GM18517 (cell line): Measurements from ENCODE around the gene HLA-DQA1.
"Not testable (repeated sequence)": the region's sequence is repeated elsewhere in the genome, so short reads cannot be mapped to it uniquely, and the experiment has no call there.

ENCODE experiments used
- ATAC-seq: cut with Tn5 transposase; IDR thresholded peaks from one replicate; pipeline ENCODE4 v1.9.1; 2021; ENCODE audit warnings: mild to moderate bottlenecking, moderate library complexity; ENCODE audit not compliant: unreplicated experiment

Gene HLA-DQA1

DNA sequence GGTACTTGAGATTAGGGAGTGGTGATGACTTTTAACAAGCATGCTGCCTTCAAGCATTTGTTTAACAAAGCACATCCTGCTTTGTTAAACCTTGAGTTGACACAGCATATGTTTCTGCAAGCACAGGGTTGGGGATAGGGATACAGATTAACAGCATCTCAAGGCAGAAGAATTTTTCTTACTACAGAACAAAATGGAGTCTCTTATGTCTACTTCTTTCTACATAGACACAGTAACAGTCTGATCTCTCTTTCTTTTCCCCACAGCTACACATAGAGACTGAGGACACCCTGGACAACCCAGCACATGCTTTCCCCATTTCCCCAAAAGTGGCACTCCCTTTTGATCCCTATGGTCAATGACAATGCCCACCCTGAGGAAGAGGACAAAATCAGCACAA lies 20.6 kb downstream of the HLA-DQA1 start:
- not testable (repeated sequence) for ATAC-seq

DNA sequence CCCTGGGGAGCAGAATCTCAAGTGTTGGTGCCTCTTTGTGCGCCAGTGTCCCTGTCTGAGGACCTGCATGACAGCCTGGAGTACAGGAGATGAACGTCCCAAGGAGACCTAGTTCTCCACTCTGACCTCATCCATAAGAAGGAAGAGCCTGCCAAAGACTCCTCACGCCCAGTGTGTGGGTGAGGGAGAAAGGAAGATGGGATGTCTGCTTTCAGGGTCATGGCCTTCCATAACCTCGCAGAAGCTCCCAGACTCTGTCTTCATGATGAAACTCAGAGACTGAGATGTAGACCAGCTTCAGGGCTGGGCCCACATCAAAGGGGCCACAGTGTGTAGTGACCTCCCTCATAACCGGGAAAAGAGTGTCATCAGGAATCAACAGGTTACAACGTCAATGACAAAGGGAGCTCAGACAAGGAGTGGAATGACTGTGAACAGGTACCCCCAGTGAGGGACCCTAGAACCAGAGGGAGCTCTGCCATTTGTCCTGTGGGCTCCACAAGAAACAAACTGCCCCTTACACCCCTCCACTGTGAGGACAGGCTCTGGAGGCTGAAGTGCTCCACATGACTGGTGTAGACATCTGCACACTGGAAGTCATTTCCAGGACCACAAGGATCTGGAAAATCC lies 21.2 kb downstream of the HLA-DQA1 start:
- no peak for ATAC-seq

DNA sequence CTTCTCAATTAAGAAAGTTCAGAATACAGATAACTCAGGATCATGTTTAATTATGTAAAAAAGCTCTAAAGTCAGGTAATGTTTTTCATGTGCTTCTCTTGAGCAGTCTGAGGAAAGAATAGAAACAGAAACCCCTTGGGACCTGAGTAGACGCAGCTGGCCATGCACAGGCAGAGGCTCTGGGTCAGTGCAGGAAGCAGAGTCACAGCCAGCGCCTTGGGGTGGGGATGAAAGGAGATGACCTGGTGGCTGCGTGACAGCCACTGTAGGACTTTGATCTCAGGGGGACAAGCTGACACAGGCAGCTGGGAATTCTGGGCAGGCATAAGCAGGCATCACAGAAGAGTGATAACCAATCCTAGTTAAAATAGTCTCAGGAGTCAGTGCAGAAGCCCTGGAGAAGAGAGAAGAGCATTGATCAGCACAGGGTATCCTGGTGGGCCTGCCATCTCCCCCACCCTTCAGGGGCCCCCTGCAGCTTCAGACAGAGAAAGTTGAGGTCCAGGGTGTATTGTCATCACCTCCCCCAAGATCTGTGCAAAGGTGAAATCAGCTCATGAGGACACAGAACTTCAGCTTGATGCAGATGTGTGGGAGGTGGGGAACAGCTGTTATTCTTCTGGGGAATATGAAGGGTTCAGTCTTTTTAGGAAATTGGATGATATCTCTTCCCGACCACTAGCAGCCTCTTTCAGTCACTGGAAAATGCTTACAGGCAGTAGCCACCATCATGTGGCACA lies 22.8 kb downstream of the HLA-DQA1 start:
- peak; percentile 71 for ATAC-seq

DNA sequence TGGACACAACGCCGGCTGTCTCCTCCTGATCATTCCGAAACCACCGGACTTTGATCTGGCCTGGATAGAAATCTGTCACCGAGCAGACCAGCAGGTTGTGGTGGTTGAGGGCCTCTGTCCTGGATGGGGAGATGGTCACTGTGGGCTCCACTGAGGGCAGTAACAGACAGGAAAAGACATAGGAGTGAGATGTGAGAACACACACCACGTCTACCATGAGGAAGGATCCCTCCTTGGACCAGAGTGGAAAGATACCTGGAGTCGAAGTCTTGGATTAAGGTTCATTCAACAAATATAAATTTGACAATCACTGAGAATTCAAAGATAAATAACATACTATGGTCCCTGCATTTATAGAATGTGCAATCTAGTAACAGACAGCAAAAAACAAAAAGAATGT lies 24.9 kb downstream of the HLA-DQA1 start:
- no peak for ATAC-seq

DNA sequence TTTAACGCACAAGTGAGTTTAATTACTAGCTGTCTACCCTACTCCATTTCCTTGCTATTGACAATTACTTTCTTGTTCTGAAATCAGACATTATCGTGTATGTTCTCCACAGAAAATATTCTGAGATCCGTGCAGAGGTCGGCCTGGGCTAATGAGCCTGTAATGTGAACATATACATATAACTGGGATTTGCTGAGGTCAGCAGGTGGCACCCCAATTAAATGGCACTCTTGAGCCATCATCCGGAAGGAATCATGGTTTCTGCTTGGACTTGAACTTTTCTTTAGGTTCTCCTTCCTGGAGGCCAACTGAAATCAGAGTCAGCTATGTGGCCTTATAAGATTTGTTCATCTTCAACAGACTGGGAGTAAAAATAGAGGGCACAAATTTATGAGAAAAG lies 25.6 kb downstream of the HLA-DQA1 start:
- ATAC-seq, result no peak

DNA sequence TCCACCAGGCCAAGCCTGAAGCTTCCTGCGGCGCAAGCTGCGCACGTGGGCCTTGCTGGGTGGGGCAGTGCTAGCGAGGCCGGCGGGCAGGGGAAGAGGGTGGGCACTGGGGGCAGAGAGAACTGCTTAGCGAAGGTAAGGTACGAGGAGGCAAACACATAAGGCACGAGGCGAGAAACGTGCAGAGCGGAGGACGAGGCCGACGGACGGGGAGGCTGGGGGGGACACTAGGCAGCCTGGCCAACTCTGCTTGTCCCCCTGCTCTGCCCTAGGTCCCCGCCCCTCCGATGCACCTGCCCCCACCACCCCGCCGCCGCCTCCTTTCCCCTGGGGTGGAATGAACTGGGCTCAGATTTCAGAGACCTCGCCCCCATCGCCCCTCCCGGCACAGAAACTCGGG lies 27.1 kb downstream of the HLA-DQA1 start:
- ATAC-seq, result no peak

DNA sequence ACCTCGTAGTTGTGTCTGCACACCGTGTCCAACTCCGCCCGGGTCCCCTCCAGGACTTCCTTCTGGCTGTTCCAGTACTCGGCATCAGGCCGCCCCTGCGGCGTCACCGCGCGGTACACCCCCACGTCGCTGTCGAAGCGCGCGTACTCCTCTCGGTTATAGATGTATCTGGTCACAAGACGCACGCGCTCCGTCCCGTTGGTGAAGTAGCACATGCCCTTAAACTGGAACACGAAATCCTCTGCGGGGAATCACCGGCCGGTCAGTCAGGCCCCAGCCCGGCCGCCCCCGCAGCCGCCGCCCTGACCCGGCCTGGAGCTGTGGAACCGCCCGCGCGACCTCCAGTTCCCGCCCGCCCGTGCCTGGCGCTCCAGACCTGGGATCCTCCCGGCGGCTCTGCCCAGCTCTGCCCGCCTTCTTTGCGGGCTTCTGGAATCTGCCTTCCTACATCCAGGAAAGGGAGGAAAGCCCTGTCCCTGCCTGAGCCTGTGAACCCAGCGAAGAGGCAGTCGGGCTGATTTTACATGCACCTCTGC lies 27.7 kb downstream of the HLA-DQA1 start:
- ATAC-seq, result no peak

DNA sequence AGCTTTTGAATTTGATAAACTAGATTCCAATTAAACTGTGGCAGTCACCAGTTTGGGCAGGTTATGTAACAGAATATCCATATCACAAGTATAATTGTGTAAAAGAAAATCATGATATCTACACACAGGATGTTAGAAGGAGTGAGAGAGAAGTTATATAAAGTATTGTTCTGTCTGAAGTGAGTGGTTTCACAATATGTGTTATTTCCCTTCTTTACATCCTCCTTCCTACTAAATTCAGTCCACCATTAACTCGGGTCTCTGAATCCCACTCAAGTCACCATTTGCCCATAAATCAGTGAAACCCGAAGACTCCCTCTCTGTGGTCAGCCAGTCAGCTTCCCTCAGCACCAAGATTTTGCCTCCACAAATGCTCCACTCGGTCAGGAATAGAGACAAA lies 28.5 kb downstream of the HLA-DQA1 start:
- ATAC-seq, result no peak

DNA sequence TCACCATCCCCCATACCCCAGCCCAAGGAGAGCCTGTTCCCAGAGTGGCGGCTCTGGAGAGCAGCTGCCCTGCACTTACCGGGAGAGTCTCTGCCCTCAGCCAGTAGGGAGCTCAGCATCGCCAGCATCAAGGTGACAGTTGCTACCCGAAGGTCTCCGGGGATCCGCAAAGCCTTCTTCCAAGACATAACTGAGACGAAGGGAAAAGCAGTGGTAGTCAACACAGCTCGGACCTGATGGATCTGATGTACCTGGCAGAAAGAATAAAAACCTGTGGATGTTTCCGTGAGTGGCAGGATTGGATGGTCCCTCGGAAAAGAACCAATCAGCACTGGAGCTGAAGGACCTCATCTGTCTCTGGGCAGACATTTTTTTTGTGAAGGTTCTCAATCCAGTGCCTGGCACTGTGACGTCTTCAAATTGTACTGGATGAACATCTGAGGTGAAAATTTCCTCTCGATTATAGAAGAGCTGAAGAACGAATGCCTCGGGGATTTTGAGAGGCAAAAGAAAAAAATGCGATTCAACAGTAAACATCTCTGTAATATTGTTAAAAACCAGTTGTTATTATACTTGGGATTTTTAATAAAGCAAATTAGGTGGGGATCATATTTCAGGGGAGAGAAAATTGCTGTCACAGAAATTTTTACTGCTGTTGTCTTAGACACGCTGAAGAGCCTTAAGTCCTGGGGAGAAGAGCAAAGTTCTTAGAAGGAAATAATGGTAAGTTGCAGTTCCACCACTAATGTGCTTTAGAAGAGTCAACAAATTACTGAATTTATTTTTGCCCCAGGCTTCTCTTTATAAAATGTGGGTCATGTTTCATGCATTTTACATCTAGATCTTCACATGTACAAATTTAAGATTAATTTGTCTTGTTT lies 29.5 kb downstream of the HLA-DQA1 start, which contains the start of gene HLA-DQB1:
Gene HLA-DQB1, minus strand, starts transcription at position 238 of the 881 bp plus-strand sequence. Its CDS starts 50 bp downstream, at position 188.
- ATAC-seq, result peak; percentile 76

DNA sequence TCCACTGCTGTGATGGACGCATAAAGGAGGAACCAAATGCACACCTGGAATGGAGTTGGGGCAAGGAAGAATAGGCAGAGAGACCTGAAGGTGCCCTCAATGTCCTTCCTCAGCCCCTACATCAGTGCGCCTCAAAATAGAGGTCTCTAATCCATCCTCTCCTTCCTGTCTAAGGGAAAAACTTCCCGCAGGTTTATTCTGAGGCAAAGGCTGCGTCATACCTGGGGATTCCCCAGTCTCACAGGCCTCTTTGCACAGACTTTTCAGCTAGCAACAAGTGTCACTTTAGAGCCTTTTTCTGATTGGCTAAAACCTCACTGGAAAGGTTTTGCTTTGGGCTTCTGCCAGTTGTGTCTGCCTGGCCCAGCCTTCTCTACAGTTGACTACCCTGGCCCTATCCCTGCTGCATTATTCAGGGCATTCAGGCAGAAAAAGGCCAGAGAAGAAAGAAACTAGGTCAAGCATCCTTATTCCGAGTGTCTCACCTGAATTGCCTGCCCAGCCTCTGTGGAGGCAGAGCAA lies 31.1 kb downstream of the HLA-DQA1 start:
- ATAC-seq, result peak; percentile 70

DNA sequence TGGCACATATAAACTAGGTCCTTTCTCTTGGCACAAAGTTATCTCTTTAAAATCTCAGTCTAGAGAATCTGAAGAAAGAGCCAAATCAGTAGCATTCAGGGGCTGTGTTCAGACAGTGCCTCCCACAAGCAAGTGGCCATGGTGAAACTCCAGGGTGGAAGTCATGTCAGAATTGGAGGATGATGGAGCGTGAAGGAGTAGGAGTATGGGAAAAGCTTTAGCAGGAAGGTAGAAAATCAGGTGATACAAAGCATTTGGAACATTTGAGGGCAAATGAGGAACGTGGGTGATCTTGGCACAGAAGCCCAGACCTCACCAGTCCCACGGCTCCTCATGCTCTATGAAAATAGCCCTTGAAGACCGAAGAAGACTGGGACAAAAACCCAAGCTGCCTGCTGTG lies 32.0 kb downstream of the HLA-DQA1 start:
- ATAC-seq, result no peak

DNA sequence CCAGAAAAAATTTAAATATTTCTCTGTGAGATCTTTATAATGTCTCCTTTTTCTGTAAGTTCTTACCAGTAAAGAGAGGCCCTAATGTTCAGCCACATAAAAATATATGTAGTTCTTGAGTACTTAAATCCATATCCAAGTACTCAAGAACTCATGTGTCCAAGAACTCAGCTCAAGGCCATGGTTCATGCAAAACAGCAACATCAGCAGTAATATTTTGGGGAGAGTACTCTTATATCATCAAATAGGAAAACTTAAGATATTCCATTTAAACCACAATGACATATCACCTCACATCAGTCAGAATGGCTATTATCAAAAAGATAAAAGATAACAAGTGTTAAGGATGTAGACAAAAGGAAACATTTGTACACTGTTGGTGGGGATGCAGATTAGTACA lies 32.7 kb downstream of the HLA-DQA1 start:
- no peak for ATAC-seq

DNA sequence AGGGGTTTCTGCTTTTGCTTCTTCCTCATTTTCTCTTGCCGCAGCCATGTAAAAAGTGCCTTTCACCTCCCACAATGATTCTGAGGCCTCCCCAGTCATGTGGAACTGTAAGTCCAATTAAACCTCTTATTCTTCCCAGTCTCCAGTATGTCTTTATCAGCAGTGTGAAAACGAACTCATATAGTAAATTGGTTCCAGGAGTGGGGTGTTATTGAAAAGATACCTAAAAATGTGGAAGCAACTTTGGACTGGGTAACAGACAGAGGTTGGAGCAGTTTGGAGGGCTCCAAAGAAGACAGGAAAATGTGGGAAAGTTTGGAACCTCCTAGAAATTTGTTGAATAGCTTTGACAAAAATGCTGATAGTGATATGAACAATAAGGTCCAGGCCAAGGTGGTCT lies 34.7 kb downstream of the HLA-DQA1 start:
- not testable (repeated sequence) for ATAC-seq

DNA sequence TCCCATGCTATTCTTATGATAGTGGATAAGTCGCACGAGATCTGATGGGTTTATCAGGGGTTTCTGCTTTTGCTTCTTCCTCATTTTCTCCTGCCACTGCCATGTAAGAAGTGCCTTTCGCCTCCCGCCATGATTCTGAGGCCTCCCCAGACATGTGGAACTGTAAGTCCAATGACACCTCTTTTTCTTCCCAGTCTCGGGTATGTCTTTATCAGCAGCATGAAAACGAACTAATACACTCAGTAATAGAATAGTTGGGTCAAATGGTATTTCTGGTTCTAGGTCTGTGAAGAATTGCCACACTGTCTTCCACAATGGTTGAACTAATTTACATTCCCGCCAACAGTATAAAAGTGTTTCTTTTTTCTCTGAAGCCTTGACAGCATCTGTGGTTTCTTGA lies 36.9 kb downstream of the HLA-DQA1 start:
- ATAC-seq, result not testable (repeated sequence)

DNA sequence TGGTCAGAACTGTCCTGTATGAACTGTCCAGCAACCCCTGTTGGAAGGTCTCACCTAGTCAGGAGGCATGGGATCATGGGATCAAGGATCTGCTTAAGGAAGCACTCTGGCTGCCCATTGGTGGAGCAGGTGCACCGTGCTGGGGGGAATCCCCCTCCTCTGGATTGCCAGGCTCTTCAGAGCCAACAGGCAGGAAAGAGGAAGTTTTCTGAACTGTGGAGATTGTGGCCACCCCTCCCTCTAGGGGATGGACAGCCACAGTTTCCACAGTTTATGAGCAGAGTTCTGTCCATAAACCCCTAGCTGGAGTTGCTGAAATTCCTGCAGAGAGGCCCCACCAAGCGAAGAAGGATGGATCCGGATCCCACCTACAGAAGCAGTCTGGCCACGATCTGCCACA lies 42.3 kb downstream of the HLA-DQA1 start:
- ATAC-seq, result no peak

DNA sequence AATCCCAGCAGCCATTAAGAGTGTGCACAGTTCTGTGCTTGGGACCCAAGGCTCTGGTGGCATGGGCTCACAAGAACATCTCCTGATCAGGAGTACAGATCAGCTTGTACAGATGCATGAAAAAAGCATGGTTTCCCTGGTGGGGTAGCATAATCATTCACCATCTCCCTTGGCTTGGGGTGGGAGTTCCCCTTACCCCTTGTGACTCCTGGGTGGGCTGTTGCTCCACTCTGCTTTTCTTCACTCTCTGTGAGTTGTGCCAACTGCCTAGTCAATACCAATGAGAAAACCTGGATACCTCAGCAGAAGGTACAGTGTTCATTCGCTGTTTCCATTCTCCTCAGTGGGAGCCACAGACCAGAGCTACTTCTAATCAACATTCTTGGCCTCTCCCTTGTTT lies 42.8 kb downstream of the HLA-DQA1 start:
- no peak for ATAC-seq

DNA sequence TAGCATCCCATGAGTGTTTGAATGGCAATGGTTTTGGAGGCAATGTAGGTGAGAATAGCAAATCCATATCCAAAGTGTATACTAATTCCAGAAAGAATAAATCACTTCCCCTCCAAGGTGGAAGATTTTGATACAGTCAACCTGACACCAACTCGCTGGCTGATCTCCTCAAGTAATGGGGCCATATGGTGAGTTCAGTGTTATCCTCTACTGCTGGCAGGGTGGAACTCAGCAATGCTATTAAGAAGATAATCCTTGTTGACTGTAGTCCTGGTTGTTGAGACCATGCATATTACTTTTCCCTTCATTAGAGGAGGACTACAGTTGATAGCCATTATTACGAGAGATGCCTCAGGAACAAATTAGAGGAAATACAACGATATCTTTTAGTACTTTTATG lies 47.0 kb downstream of the HLA-DQA1 start:
- no peak for ATAC-seq

DNA sequence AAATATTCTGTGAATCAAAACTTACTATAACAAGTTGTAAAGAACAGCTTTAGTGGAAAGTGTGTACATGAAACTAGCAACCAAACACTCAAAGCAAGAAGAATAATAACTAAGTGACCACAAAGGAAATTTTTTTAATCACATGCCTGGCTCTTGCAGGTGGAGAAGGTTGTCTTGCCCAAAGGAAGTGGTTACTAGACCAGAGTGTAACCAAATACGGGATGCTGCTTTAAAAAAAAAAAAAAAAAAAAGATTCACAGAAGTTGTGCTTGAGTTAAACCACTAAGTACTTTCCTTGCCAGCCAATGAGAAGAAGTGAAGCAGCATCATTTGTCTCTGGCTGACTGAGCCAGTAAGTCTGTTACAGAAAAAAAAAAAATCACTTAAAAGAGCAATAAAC lies 48.4 kb downstream of the HLA-DQA1 start:
- ATAC-seq, result peak; percentile 87

DNA sequence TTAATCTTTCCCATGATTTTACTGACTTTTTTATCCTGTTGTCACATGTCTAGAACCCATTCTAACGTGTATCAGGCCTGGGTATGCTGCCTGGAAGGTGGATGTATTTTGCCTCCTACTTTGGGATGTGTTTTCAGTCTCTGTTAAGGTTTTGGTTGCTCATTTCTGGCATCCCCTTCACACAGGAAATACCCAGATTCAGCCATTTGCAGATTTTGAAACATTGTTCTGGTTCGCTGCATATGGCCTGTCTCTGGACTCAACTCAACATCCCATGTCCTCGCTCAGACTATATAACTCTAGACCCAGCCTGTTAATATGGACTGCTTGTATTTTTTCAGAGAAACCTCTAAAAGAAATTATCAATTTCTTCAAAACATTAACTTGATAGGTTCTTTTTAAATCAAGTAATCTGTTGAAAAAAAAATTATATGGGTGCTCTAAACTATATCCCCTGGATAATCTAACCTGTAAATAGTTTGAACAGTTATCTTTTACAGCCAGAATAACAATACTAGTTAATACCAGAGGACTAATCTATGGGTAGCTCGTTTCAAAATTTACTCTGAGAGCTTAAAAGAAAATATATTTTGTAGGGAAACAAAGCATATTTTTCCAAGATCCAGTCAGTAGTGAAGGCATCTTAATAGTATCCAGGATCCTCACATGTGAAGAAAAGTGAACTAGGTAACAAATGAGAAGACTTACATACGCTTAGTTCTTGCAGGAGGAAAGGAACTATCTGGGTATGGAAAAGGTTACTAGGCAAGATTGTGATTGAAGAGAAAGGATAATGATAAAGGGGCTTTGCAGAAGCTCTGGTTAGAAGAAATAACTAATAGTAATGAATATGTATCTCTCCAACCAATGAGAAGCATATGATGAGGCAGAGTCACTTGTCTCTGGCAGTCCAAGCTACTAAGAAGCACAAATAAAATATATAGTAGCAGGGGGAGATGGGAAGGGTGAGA lies 52.6 kb downstream of the HLA-DQA1 start:
- ATAC-seq, result no peak

DNA sequence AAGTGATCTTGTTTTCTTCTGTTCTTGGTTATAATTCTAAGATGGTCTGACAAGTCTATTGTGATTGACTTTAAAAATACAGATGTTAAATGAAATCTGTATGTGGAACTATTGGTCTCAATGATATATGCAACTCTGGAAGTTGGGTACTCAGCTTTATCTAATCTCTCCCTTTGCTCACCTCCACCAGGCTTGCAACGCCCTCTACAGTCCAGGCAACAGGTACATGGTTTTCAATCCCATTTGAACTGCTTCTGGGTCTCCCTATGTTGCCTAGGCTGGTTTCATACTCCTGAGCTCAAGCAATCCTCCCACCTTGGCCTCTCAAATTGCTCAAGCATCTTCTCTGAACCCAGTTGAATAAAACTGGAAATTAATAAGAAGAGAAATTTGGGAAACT lies 54.8 kb downstream of the HLA-DQA1 start:
- no peak for ATAC-seq
